Measurements from ENCODE around the gene OR5H14.

Gene OR5H14

GRCh38 chr3:98147179-98147578 lies at the start of gene OR5H14:
Gene OR5H14 (plus strand): TSS chr3:98147479. CDS start chr3:98149386, 1,907 bp downstream.
- DNase-seq (ENCODE audit: extremely low spot score) = no peak
- no peak for TF ChIP-seq CTCF (IDR thresholded peaks at IDR 0.05; ENCODE audit: control extremely low read depth, extremely low read depth, low read depth, missing control alignments)
- CTCF ChIA-PET = no interaction called here
- POLR2A ChIA-PET = no interaction called here

- DNase-seq (ENCODE audit: extremely low spot score) = no peak
- ChIA-PET POLR2A (no interaction called here), CTCF (interaction anchor here (1.2 kb wide), 1 partner anchor 14 kb away, joined by 3 read pairs; no protein-coding TSS in a partner anchor)
- no peak for TF ChIP-seq CTCF (IDR thresholded peaks at IDR 0.05; ENCODE audit: control extremely low read depth, extremely low read depth, low read depth, missing control alignments)
Observed at GRCh38 chr3:98099848-98100247, 47.4 kb upstream of the OR5H14 start.

GRCh38 chr3:98108162-98108561 lies 39.1 kb upstream of the OR5H14 start:
- ChIA-PET CTCF (no interaction called here), POLR2A (no interaction called here)
- no peak for DNase-seq (ENCODE audit: extremely low spot score)
- TF ChIP-seq CTCF (IDR thresholded peaks at IDR 0.05; ENCODE audit: control extremely low read depth, extremely low read depth, low read depth, missing control alignments) = no peak

- no peak for DNase-seq (ENCODE audit: extremely low spot score)
- ChIA-PET POLR2A (no interaction called here), CTCF (interaction anchor here (0.7 kb wide), 1 partner anchor 54 kb away, joined by 3 read pairs; no protein-coding TSS in a partner anchor)
- no peak for TF ChIP-seq CTCF (IDR thresholded peaks at IDR 0.05; ENCODE audit: control extremely low read depth, extremely low read depth, low read depth, missing control alignments)
Observed at GRCh38 chr3:98109807-98110549, 37.3 kb upstream of the OR5H14 start.

GRCh38 chr3:98110550-98110908 lies 36.8 kb upstream of the OR5H14 start:
- TF ChIP-seq CTCF (IDR thresholded peaks at IDR 0.05; ENCODE audit: control extremely low read depth, extremely low read depth, low read depth, missing control alignments) = no peak
- ChIA-PET POLR2A (no interaction called here), CTCF (interaction anchor here (0.7 kb wide), 1 partner anchor 55 kb away, joined by 3 read pairs; no protein-coding TSS in a partner anchor)
- no peak for DNase-seq (ENCODE audit: extremely low spot score)

- DNase-seq (ENCODE audit: extremely low spot score) = no peak
- no peak for TF ChIP-seq CTCF (IDR thresholded peaks at IDR 0.05; ENCODE audit: control extremely low read depth, extremely low read depth, low read depth, missing control alignments)
- ChIA-PET CTCF (interaction anchor here (1.4 kb wide), 1 partner anchor 15 kb away, joined by 3 read pairs; no protein-coding TSS in a partner anchor), POLR2A (no interaction called here)
Observed at GRCh38 chr3:98114264-98114663, 33.0 kb upstream of the OR5H14 start.
